Activated CD4-positive, alpha-beta T cell treated with anti-CD3 and anti-CD28 coated beads, Interleukin-2, Interleukin-4, amounts not matched to agents 100 ng/mL and 50 ng/mL, durations not matched to agents 16 hours and 8 hours (primary cell): ENCODE data around the gene KDM1B.

Source experiments
- DNase-seq: peaks from one replicate; pipeline ENCODE4 v3.0.0-alpha.2; 2020; ENCODE audit warnings: low spot score

Gene KDM1B, protein sequence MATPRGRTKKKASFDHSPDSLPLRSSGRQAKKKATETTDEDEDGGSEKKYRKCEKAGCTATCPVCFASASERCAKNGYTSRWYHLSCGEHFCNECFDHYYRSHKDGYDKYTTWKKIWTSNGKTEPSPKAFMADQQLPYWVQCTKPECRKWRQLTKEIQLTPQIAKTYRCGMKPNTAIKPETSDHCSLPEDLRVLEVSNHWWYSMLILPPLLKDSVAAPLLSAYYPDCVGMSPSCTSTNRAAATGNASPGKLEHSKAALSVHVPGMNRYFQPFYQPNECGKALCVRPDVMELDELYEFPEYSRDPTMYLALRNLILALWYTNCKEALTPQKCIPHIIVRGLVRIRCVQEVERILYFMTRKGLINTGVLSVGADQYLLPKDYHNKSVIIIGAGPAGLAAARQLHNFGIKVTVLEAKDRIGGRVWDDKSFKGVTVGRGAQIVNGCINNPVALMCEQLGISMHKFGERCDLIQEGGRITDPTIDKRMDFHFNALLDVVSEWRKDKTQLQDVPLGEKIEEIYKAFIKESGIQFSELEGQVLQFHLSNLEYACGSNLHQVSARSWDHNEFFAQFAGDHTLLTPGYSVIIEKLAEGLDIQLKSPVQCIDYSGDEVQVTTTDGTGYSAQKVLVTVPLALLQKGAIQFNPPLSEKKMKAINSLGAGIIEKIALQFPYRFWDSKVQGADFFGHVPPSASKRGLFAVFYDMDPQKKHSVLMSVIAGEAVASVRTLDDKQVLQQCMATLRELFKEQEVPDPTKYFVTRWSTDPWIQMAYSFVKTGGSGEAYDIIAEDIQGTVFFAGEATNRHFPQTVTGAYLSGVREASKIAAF

GRCh38 chr6:18155150-18155863 is at the start of gene KDM1B:
Gene KDM1B, plus strand, starts transcription at chr6:18155422. Its CDS starts 4,474 bp downstream, at chr6:18159896.
- peak; percentile 99 for DNase-seq

DNA sequence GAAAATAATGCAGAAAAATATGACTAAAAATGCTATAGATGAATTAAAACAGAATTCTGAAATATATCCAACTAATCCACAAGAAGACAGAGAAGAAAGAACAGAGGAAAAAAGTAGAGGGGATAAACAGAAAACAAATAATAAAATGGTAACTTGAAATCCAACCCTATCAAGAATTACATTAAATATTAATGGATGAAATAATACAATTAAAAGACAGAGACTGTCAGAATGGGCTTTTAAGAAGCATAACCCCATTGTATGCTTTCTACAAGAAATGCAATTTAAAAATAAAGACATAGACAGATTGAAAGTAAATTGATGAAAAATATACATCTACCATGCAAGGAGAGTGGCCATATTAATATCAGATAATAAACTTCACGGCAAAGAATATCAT is 48.2 kb upstream of the KDM1B start:
- no peak for DNase-seq

- no peak for DNase-seq
These were observed 45.1 kb upstream of the KDM1B start for GRCh38 chr6:18110162-18110561.

GRCh38 chr6:18115356-18115755 is 39.9 kb upstream of the KDM1B start:
- DNase-seq = peak; percentile 74

DNA sequence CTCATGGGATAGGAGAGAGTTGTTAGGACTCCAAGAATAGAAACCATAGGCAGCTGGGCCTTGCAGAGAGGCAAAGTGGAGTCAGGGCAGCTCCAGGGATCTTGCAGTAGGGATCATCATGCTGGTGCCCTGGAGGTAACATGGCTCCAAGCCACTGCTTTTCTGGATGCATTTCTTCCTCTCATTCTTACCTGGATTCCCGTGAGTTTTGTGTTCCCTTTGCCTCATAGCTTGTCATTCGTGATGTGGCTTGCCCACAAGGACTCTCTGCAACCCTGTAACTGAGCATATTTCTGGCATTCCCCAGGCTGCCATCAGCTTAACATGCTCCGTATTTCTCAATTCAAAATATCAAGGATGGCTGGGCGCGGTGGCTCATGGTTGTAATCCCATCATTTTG is 38.1 kb upstream of the KDM1B start:
- DNase-seq = no peak

DNA sequence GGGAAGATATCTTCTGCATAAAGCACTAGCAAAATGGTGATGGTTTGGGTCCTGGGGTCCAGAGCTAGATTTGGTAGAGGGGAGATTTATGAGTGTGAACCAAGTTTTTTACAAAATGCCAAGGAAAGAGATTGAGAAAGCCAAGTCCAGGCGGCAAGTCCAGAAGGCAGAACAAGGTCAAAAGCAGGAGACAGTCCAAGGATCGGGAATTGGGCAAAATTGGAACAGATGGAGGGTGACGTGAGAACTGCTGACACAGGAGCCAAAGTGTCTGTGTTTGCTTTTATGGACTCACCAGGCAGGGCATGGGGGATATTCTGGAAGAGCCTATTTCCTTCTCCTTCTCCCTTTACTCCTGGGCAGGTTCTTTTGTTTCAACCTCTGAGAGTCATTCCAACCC is 36.9 kb upstream of the KDM1B start:
- DNase-seq = no peak

DNA sequence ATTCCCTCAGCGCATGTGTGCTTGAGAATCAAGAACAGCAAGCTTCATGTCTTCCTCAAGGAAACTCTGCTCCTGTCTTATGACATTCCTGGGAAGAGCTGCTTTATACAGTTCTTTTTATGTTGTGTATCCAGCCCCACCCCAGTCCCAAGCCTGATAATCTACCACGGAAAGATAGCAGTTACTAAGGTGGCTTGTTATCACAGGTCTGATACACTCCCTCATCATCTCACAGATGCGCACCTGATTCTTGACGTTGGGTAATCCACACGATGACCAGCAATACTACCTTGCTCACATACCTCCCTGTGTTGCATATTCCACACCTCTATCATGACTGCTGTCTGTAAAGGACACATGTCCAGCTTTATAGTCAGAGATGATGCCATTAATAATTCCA is 36.0 kb upstream of the KDM1B start:
- no peak for DNase-seq

- DNase-seq = no peak
These were observed 33.6 kb upstream of the KDM1B start for GRCh38 chr6:18121580-18122127.

- DNase-seq = peak; percentile 73
These were observed 32.8 kb upstream of the KDM1B start, which contains the start of gene NHLRC1 for GRCh38 chr6:18122128-18123093. Gene NHLRC1, minus strand, starts transcription at chr6:18122677. Its CDS starts 71 bp downstream, at chr6:18122606.

DNA sequence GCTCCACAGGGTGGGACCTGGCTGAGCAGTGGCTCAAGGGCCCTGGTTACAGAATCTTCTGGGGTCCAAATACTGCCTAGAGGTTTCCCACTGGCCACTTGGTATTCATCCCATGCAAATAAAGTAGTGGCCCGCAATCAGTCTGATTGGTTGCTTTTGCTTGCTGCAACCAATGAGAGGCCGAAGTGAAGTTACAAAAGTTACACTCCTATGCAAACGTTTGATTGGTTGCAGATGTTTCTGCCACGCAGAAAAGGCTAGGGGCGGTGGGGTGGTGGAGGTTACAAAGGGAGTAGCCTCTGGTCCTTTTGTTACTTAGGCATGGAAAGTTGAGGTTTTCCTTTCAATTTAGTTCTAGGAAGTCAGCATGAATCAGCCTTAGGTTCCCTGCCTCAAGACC is 29.1 kb upstream of the KDM1B start:
- no peak for DNase-seq

- DNase-seq = no peak
These were observed 22.9 kb upstream of the KDM1B start for GRCh38 chr6:18132346-18132745.

- DNase-seq = no peak
These were observed 20.1 kb upstream of the KDM1B start for GRCh38 chr6:18135171-18135570.

DNA sequence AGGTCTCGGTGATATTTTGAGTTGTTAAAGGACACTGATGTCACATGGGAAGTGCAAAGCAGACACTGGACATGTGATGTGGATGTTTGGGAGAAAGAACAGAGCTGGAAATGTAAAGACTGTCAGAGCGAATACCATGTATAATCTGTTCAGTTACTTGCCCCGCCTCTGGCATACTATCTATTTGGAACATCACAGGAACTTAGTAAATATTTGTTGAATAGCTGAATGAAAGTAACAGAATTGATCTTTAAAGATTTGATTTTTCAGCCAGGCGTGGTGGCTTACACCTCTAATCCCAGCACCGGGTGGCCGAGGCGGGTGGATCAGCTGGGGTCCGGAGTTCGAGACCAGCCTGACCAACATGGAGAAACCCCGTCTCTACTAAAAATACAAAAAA is 19.0 kb upstream of the KDM1B start:
- DNase-seq = no peak

DNA sequence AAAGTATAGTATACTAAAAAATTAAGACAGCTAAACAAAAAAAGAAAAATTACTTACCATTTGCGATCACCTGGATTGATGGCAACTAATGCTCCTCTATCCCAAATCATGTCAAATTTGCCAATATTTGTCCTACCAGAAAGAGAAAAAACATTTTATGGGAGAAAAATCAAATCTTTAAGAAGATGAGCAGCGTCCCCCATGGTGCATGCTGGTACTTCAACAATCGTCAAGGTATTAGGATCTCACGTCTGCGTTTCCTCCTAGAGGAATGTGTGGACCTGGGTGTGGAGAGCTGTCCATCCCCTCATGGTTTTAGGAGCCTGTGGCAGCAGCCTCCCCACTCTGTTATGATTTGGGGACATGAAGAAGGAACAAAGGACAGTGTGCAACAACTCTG is 16.3 kb upstream of the KDM1B start:
- DNase-seq = no peak

GRCh38 chr6:18139935-18140621 is 15.1 kb upstream of the KDM1B start:
- no peak for DNase-seq

DNA sequence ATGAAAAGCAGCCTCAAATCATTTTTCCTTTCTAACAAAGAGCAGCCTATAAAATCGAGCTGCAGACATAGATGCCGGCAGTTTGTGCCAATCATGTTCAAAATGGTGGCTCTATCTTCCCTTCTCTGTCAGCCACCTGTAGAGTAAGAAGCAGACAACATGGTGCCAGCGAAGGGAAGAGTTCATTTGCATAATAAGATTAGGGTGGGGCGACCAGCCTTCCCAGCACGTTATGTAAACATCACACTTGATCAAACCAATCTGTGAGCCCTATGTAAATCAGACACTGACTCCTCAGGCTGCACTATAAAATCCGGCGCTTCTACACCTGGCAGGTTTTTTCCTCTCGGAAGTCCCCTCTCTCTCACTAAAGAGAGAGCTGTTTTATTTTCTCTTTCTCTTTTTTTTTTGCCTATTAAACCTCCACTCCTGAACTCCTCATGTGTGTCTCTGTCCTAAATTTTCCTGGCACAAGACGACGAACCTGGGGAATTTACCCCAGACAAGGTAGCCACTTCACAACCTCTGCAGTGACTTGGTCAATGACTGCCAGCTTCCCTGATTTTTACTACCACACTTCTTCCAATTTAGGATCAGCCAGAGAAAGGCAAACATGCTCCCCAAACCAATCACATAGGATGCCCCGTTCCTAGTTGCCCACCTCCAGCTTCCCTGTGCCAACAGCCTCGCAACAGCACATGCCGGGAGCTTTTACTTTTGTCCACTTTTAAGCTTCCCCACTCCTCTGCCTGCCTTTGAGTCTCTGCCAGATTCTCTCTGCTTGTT is 13.2 kb upstream of the KDM1B start:
- DNase-seq = no peak

DNA sequence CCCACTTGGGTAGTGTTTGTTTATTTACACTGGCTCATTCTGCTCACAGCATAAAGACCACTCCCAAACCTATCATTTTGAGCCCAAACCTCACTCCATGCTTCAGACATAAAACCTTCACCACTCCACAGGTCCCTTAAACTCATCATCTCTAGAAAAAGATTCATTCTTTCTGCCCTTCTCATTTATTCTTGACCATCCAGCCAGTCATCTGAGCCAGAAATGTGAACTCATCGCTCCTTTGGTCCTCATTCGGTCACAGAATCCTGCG is 12.7 kb upstream of the KDM1B start:
- DNase-seq = no peak

GRCh38 chr6:18147160-18147559 is 8.1 kb upstream of the KDM1B start:
- no peak for DNase-seq

DNA sequence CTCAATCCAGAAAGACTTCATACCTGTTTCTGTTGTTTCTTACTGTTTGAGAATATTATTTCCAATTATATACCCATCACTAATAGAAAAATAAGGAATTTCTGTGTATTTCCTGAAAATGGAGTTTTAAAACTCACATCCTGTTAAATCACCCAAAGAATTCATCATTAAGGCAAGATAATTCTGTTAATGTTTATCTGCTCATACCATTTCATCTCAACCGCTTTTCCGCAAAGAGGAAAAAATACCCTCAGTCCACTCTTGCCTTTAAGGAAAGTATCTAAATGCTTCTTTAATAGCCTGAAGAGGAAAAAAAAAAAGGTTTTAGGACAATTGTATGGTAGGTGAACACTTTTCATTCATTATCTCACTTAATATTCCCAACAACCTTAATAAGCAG is 7.6 kb upstream of the KDM1B start:
- DNase-seq = no peak
